ENCODE measurements around the gene NEK8. TPM values are rescaled to one million over a fixed set of nuclear protein-coding genes. Genes with fewer than 3 reads are reported as not detected.

The NEK8 gene
- total and polyA plus RNA-seq, 2 experiments from 2014 or later: 5.0 to 13.6 TPM

DNA sequence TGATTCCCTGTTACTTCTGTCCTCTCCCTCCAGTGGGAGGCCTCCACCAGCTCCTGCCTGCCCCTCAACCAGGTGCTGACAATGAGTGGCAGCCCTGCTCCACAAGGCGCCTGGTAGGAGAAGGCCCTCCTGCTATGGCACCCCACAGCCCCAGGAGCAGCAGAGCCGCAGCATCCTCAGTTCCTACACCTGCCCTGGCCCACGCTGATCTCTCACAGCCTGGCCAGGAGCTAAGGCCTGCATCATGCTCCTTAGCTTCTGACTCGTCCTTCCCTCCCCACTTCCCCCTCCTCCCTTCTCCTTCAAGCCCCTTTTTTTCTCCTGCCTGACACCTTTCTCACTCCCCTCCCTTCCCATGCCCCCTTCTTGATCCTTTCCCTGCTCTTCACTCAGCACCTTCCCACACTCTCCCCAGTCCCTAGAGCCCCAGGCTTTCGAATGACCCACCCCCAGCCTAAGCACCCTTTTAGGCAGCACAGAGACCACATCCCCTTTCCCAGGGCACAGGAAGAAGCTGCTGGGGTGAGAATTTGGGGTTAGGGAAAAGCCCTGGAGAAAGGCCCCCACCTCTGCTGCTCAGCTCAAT, 23.4 kb upstream of the NEK8 start:
- H3K36me3 ChIP-seq: peaks cover 22% of the 10 kb centered on the region
- no peaks in the 10 kb centered on the region for H3K27me3 ChIP-seq
- H3K9me3 ChIP-seq (ENCODE audit: low read depth): no peaks in the 10 kb centered on the region
- TF ChIP-seq, protein P1, sequence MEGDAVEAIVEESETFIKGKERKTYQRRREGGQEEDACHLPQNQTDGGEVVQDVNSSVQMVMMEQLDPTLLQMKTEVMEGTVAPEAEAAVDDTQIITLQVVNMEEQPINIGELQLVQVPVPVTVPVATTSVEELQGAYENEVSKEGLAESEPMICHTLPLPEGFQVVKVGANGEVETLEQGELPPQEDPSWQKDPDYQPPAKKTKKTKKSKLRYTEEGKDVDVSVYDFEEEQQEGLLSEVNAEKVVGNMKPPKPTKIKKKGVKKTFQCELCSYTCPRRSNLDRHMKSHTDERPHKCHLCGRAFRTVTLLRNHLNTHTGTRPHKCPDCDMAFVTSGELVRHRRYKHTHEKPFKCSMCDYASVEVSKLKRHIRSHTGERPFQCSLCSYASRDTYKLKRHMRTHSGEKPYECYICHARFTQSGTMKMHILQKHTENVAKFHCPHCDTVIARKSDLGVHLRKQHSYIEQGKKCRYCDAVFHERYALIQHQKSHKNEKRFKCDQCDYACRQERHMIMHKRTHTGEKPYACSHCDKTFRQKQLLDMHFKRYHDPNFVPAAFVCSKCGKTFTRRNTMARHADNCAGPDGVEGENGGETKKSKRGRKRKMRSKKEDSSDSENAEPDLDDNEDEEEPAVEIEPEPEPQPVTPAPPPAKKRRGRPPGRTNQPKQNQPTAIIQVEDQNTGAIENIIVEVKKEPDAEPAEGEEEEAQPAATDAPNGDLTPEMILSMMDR (IDR thresholded peaks at IDR 0.05; ENCODE audit: low read depth, low read length): no peak
- peak overlapping the region; percentile 57 for H3K27ac ChIP-seq
- no peak overlapping the region for H3K4me3 ChIP-seq
- peaks cover 5% of the 10 kb centered on the region for H3K4me1 ChIP-seq (ENCODE audit: low read depth)
- DNase-seq (ENCODE audit: low read depth in 1 of 2, low spot score in 1 of 2): no peak

DNA sequence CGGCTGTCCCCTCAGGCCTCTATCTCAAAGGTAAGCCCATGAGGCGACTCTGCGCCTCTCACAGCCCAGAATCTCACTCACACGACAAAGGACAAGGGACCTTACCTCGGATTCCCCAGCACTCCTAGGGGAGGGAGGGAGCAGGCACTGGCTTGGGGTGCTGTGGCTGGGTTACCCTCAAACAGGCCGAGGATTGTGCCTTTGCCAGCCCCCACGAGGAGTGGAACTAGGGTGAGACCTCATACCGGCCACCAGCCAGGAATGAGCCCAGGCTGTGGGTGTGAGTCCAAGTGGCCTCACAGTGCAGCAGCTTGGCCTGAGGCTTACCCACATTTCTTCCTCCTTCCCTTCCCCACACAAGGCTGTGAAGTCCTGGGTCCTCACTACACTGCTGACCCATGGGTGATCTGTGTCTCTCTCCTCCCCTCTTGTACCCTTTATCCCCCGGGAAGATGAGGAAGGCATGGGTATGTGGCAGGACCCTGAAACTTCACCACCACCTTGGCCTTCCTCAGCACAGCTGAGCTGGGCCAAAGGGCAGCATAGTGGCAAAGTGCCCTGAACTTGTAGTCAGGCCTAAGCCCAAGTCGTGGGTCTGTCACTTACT, 22.8 kb upstream of the NEK8 start:
- peaks cover 17% of the 10 kb centered on the region for H3K36me3 ChIP-seq

DNA sequence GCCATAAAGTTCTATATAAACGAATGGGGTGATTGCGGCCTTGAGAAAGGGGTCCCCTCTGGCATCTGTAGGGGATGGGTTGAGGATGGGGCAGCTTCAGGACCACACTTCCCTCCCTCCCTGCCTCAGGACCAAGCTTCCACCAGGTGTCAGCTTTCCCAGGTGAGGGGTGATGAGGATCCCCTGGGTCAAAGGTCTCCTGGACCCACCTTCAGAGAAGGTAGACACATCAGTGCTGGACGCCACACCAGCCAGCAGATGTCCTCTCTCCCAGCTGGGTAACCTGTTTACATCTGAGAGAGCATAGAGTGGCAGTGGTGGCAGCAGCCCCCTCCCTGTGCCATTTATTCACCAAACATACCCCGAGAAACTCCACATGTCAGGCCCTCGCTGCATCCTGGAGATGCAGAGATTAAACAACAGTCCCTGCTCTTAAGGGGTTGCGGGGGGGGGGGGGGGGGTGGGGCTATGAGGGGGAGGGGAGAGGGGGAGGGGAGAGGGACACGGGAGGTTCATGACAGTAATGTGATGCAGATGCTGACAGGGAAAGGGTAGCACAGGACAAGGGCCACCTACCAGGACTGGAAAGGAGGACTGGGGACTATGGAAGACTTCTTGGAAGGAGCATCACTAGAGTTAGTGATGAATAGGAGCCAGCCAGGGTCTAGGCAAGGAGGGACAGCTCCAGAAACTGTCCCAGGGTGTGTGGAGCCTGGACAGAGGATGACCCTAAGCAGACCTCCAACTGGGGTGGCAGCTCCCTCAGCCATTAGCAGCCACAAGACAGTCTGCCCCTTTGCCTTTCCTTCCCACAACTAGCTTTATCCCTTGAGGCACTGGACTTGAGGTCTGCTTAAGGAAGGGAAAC, 21.9 kb upstream of the NEK8 start:
- H3K27ac ChIP-seq: no peak overlapping the region
- H3K9me3 ChIP-seq (ENCODE audit: low read depth): no peaks in the 10 kb centered on the region
- TF ChIP-seq, protein P1 (IDR thresholded peaks at IDR 0.05; ENCODE audit: low read depth, low read length): no peak
- peaks cover 6% of the 10 kb centered on the region for H3K4me1 ChIP-seq (ENCODE audit: low read depth)
- DNase-seq (ENCODE audit: low read depth in 1 of 2, low spot score in 1 of 2): no peak
- no peak overlapping the region for H3K4me3 ChIP-seq
- peaks cover 9% of the 10 kb centered on the region for H3K36me3 ChIP-seq
- no peaks in the 10 kb centered on the region for H3K27me3 ChIP-seq

More for the DNA sequence above, 22.8 kb upstream of the NEK8 start:
- H3K4me1 ChIP-seq (ENCODE audit: low read depth): peaks cover 6% of the 10 kb centered on the region
- peak overlapping the region; percentile 57 for H3K27ac ChIP-seq
- no peak overlapping the region for H3K4me3 ChIP-seq
- TF ChIP-seq, protein P1 (IDR thresholded peaks at IDR 0.05; ENCODE audit: low read depth, low read length): no peak
- no peak for DNase-seq (ENCODE audit: low read depth in 1 of 2, low spot score in 1 of 2)
- no peaks in the 10 kb centered on the region for H3K27me3 ChIP-seq
- H3K9me3 ChIP-seq (ENCODE audit: low read depth): no peaks in the 10 kb centered on the region

DNA sequence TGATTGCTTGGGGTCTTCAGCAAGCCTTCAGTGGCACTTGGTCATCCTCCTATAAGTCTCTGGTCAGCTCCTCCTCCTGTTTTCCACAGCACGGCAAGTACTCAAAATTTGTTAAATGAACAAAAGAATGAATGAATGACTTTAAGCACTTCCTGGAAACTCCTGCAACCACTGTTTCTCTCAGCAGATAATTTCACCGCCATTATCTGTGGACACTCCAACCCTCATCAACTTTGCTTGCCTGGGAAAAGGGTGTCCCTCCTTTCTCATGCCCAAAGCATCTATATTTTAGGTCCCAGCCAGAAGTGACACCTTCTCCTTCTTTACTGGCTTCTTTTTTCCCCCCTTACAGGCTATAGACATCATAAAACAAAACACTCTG, 21.3 kb upstream of the NEK8 start:
- Histone ChIP-seq H3K36me3 (peaks cover 6% of the 10 kb centered on the region), H3K9me3 (ENCODE audit: low read depth) (no peaks in the 10 kb centered on the region), H3K27me3 (no peaks in the 10 kb centered on the region), H3K4me1 (ENCODE audit: low read depth) (peaks cover 11% of the 10 kb centered on the region), H3K4me3 (no peak overlapping the region), H3K27ac (no peak overlapping the region)
- TF ChIP-seq, protein P1 (IDR thresholded peaks at IDR 0.05; ENCODE audit: low read depth, low read length): no peak
- no peak for DNase-seq (ENCODE audit: low read depth in 1 of 2, low spot score in 1 of 2)

DNA sequence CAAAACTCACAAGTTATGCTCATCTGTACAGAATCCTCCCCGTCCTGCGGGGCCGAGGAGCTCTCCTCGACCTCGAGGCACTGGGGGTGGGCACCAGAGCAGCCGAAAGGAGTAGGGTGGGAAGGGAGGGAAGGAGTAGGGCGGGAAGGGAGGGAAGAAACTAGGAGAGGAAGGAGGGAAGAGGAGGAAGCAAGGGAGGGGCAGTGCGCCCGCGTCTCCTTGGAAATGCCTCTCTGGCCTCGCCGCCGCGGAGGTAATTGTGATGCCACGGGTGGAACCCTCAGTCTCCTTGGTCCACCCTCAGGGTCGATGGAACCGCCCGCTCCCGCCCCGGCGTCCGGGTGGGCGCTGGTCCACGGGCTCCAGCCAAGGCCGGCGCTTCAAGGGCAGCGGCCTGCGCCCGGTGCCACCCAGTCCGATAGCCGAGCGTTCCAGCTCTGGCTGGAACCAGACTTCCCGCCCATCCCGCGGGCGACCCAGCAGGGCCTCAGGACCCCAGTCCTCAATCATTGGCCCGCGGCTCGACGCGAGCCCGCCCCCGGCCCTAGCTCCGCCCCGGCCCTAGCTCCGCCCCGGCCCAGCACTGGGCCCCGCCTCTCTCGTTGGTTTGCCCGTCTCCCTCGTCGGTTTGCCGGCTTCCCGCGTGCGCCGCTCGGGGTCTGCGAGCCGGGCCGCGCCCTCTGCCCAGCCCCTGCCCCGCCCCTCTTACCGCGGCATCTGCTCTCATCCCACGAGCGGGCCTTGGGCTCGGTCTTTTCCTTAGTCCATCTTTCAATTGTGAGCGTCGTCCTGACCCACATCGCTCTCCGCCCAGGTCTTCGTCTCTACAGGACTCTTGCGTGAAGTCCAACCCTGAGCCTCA, 17.5 kb upstream of the NEK8 start:
- Histone ChIP-seq H3K36me3 (peaks cover 13% of the 10 kb centered on the region), H3K27me3 (no peaks in the 10 kb centered on the region), H3K4me1 (ENCODE audit: low read depth) (peaks cover 12% of the 10 kb centered on the region), H3K4me3 (peak overlapping the region; percentile 36), H3K27ac (peak overlapping the region; percentile 89), H3K9me3 (ENCODE audit: low read depth) (no peaks in the 10 kb centered on the region)
- DNase-seq (ENCODE audit: low read depth in 1 of 2, low spot score in 1 of 2): peak; percentile 95 to 97
- TF ChIP-seq, protein P1 (IDR thresholded peaks at IDR 0.05; ENCODE audit: low read depth, low read length): no peak
